GM12872 (cell line): Measurements from ENCODE around the gene CYB5D1.

Experiments
- TF ChIP-seq, protein P1 (sequence below): IDR thresholded peaks from 3 replicates; pipeline ENCODE4 v1.5.1; 2011; ENCODE audit warnings: low read depth, mild to moderate bottlenecking, low read length, moderate library complexity; ENCODE audit not compliant: insufficient read depth

CYB5D1 gene

DNA sequence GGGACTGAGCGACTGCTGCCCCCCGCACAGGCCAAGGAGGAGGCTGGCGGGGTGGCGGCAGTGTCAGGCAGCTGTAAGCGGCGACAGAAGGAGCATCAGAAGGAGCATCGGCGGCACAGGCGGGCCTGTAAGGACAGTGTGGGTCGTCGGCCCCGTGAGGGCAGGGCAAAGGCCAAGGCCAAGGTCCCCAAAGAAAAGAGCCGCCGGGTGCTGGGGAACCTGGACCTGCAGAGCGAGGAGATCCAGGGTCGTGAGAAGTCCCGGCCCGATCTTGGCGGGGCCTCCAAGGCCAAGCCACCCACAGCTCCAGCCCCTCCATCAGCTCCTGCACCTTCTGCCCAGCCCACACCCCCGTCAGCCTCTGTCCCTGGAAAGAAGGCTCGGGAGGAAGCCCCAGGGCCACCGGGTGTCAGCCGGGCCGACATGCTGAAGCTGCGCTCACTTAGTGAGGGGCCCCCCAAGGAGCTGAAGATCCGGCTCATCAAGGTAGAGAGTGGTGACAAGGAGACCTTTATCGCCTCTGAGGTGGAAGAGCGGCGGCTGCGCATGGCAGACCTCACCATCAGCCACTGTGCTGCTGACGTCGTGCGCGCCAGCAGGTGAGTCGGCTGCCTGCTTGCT lies 8.6 kb upstream of the CYB5D1 start:
- TF ChIP-seq, protein P1, sequence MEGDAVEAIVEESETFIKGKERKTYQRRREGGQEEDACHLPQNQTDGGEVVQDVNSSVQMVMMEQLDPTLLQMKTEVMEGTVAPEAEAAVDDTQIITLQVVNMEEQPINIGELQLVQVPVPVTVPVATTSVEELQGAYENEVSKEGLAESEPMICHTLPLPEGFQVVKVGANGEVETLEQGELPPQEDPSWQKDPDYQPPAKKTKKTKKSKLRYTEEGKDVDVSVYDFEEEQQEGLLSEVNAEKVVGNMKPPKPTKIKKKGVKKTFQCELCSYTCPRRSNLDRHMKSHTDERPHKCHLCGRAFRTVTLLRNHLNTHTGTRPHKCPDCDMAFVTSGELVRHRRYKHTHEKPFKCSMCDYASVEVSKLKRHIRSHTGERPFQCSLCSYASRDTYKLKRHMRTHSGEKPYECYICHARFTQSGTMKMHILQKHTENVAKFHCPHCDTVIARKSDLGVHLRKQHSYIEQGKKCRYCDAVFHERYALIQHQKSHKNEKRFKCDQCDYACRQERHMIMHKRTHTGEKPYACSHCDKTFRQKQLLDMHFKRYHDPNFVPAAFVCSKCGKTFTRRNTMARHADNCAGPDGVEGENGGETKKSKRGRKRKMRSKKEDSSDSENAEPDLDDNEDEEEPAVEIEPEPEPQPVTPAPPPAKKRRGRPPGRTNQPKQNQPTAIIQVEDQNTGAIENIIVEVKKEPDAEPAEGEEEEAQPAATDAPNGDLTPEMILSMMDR: no peak

DNA sequence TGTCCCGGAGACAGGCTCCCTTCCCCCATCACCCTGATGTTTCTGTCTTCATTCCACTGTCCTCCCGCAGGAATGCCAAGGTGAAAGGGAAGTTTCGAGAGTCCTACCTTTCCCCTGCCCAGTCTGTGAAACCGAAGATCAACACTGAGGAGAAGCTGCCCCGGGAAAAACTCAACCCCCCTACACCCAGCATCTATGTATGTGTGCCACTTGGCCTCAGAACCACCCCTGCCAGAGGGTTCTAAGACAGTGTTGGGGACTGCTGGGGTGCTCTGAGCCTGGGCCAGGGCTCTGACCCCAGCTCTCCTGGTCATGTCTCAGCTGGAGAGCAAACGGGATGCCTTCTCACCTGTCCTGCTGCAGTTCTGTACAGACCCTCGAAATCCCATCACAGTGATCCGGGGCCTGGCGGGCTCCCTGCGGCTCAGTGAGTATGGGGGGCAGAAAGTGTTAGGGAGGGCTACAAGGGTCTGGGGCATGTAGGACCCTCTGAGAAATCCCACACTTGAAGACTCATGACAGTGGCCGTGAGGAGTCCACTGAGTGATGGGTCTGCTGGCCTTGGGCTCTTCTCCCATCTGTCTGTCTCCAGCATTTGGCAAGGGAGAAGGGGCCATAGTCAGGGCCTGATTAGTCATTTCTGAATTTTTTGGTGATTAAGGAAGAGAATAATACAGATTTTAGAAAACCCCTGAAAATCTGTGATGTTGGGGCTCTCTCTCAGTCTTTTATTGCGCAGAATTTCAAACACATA lies 7.9 kb upstream of the CYB5D1 start:
- TF ChIP-seq, protein P1: no peak

DNA sequence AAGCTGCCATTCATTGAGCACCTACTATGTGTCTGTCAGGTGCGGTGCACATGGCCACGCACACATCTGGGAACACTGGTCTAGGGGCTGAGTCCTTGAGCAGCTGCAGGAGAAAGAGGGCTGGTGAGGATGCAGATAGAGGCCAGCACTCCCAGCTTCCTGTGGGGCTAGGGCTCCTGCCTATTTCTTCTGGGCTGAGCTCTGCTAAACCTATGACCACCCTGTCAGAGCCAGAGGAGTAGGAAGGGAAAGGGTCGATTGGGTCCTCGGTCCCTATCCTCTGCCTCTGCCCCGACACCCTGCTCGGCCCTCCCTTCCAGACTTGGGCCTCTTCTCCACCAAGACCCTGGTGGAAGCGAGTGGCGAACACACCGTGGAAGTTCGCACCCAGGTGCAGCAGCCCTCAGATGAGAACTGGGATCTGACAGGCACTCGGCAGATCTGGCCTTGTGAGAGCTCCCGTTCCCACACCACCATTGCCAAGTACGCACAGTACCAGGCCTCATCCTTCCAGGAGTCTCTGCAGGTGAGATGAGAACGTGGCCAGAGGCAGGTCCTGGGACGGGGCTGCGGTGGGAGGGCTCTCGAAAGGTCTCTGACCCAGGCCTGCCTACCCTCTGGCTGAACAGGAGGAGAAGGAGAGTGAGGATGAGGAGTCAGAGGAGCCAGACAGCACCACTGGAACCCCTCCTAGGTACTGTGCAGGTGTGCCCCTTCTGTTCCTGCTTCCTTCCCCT lies 6.9 kb upstream of the CYB5D1 start:
- TF ChIP-seq, protein P1: no peak

DNA sequence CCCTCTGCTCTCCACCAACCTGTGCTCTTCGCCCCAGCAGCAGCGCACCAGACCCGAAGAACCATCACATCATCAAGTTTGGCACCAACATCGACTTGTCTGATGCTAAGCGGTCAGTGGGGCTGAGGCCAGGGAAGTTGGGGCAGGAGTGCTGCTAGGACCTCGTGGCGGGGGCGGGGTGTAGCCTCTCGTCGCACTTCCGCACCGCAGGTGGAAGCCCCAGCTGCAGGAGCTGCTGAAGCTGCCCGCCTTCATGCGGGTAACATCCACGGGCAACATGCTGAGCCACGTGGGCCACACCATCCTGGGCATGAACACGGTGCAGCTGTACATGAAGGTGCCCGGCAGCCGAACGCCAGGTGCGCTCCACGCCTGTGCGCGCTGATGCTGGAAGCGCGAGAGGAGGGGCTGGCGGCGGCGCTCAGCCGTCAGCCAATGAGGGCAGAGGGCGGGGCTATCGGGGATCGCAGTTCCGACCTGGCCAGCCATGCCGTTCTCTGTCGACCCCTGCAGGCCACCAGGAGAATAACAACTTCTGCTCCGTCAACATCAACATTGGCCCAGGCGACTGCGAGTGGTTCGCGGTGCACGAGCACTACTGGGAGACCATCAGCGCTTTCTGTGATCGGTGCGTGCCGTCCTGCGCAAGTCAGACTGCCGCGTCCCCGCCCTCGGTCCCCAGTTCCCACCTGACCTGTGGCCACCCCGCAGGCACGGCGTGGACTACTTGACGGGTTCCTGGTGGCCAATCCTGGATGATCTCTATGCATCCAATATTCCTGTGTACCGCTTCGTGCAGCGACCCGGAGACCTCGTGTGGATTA lies 6.2 kb upstream of the CYB5D1 start:
- TF ChIP-seq, protein P1: peak; percentile 99

DNA sequence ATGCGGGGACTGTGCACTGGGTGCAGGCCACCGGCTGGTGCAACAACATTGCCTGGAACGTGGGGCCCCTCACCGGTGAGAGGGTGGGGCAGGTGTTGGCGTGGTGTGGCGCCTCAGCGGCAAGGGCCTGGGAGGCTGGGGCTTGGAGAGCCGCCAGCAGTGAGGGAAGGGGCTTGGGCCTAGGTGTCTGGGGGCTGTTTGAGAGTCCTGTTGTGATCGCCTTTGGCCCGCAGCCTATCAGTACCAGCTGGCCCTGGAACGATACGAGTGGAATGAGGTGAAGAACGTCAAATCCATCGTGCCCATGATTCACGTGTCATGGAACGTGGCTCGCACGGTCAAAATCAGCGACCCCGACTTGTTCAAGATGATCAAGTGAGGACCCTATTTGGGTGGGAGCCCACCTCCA lies 5.5 kb upstream of the CYB5D1 start:
- TF ChIP-seq, protein P1: no peak

DNA sequence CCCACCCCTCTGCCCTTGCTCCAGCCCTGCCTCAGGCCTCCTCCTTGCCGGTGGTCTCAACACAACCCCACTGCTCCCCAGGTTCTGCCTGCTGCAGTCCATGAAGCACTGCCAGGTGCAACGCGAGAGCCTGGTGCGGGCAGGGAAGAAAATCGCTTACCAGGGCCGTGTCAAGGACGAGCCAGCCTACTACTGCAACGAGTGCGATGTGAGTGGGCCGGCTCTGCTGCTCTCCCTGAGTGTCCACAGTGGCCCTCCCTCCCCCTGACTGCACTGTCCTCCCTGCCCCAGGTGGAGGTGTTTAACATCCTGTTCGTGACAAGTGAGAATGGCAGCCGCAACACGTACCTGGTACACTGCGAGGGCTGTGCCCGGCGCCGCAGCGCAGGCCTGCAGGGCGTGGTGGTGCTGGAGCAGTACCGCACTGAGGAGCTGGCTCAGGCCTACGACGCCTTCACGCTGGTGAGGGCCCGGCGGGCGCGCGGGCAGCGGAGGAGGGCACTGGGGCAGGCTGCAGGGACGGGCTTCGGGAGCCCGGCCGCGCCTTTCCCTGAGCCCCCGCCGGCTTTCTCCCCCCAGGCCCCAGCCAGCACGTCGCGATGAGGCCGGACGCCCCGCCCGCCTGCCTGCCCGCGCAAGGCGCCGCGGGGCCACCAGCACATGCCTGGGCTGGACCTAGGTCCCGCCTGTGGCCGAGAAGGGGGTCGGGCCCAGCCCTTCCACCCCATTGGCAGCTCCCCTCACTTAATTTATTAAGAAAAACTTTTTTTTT lies 4.7 kb upstream of the CYB5D1 start:
- TF ChIP-seq, protein P1: no peak
